Measurements from ENCODE around the gene RAF1. TPM values are rescaled to one million over a fixed set of nuclear protein-coding genes. Genes with fewer than 3 reads are reported as not detected.
"Not testable (repeated sequence)": the region's sequence is repeated elsewhere in the genome, so short reads cannot be mapped to it uniquely, and the experiment has no call there.

The RAF1 gene
- total and polyA plus RNA-seq, 2 donors (not counting 3 experiments of a cell fraction or from before 2014, with no cell fraction given): 73.8 to 86.2 TPM

DNA sequence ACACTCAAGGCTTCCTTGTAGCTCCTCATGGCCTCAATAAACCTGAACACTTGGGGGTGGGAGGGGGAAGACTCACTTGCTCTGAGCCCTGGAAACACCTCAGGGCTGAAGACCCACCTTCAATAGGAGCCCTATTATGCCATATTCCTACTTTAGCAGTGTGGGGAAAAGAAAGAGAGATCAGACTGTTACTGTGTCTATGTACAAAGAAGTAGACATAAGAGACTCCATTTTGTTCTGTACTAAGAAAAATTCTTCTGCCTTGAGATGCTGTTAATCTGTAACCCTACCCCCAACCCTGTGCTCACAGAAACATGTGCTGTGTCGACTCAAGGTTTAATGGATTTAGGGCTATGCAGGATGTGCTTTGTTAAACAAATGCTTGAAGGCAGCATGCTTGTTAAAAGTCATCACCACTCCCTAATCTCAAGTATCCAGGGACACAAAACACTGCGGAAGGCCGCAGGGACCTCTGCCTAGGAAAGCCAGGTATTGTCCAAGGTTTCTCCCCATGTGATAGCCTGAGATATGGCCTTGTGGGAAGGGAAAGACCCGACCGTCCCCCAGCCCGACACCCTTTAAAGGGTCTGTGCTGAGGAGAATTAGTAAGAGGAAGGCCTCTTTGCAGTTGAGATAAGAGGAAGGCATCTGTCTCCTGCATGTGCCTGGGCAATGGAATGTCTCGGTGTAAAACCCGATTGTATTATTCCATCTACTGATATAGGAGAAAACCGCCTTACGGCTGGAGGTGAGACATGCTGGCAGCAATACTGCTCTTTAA lies 10.2 kb upstream of the RAF1 start:
- DNase-seq (ENCODE audit: low read depth, low spot score); H3K27ac ChIP-seq (ENCODE audit: insufficient read depth, low read depth, low read length); H3K9me3 ChIP-seq (replicated peaks; ENCODE audit: control insufficient read depth, insufficient read depth, low read length); dilution Hi-C loops (cut with MboI; ENCODE audit: extremely low pct_ligation_motif_present, low sequenced_read_pairs); H3K9ac ChIP-seq (replicated peaks; ENCODE audit: extremely low read depth, insufficient read depth, low read length); H3K79me2 ChIP-seq (ENCODE audit: control insufficient read depth, insufficient read depth, low read length); FAIRE-seq; H4K20me1 ChIP-seq (replicated peaks; ENCODE audit: control insufficient read depth, extremely low read depth, insufficient read depth, low read length); H3K4me2 ChIP-seq (ENCODE audit: insufficient read depth, low read length); BruUV-seq (replicated peaks); H3K9me1 ChIP-seq (replicated peaks; ENCODE audit: control insufficient read depth, extremely low read depth, insufficient read depth, low read length); H3K4me3 ChIP-seq (replicated peaks in 1 of 3; ENCODE audit: insufficient read depth in 1 of 3, low read depth in 1 of 3, low read length in 3 of 3); POLR2A ChIA-PET; H2AFZ ChIP-seq (ENCODE audit: low read depth, low read length); intact Hi-C loops (cut with micrococcal nuclease); H3K4me1 ChIP-seq (ENCODE audit: control insufficient read depth, extremely low read depth, insufficient read depth, low read length); H3K36me3 ChIP-seq (ENCODE audit: control insufficient read depth in 2 of 2, extremely low read depth in 1 of 2, insufficient read depth in 2 of 2, low read length in 2 of 2); H3K27me3 ChIP-seq (ENCODE audit: control insufficient read depth in 2 of 2, insufficient read depth in 2 of 2, low read length in 2 of 2): not testable (repeated sequence)
- CTCF ChIA-PET: interaction anchor here (1.6 kb wide), 1 partner anchor 10 kb away, joined by 5 read pairs; the partner anchor contains the start of gene RAF1

DNA sequence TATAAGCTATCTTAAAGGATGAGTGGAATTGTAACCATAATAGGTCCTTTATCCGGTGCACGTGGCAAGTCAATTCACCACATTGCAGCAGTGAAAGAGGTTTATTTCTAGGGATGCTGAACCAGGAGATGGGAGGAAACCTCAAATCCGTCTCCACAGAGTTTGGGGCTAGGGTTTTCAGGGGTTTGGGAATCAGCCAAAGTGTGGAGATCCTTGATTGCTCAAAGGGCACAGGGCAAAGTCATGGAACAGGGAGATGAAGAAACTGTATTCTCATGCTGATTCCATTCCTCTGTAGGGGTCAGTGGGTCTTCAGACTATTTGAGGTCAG lies 7.2 kb upstream of the RAF1 start:
- H3K4me2 ChIP-seq (ENCODE audit: insufficient read depth, low read length): no peak overlapping the region
- intact Hi-C loops (cut with micrococcal nuclease): no loop called here
- H3K27me3 ChIP-seq (ENCODE audit: control insufficient read depth in 2 of 2, insufficient read depth in 2 of 2, low read length in 2 of 2): peaks cover 0 to 2% of the 10 kb centered on the region in 2 experiments
- H2AFZ ChIP-seq (ENCODE audit: low read depth, low read length): no peak overlapping the region
- H3K9me3 ChIP-seq (replicated peaks; ENCODE audit: control insufficient read depth, insufficient read depth, low read length): no peaks in the 10 kb centered on the region
- no peak for FAIRE-seq
- H3K27ac ChIP-seq (ENCODE audit: insufficient read depth, low read depth, low read length): no peak overlapping the region
- TF ChIP-seq, protein P1, sequence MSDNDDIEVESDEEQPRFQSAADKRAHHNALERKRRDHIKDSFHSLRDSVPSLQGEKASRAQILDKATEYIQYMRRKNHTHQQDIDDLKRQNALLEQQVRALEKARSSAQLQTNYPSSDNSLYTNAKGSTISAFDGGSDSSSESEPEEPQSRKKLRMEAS (IDR thresholded peaks at IDR 0.05; ENCODE audit: insufficient read depth, insufficient read length): no peak
- TF ChIP-seq EZH2 (IDR thresholded peaks at IDR 0.05; ENCODE audit: borderline replicate concordance, low read depth, low read length, severe bottlenecking): no peak
- no peak for TF ChIP-seq GATA2 (IDR thresholded peaks at IDR 0.05; ENCODE audit: insufficient read depth, insufficient read length, low read depth, low read length)
- TF ChIP-seq POLR2AphosphoS5 (IDR thresholded peaks at IDR 0.05; ENCODE audit: insufficient read depth, low read depth, low read length): no peak
- no peak for TF ChIP-seq JUN (IDR thresholded peaks at IDR 0.05; ENCODE audit: borderline replicate concordance, insufficient read depth, insufficient read length, low read depth)
- no peak for TF ChIP-seq FOS (IDR thresholded peaks at IDR 0.05; ENCODE audit: borderline replicate concordance, insufficient read depth, low read length)
- no peak for TF ChIP-seq MYC (IDR thresholded peaks at IDR 0.05; ENCODE audit: low read depth, low read length)
- no peak for TF ChIP-seq CTCF (IDR thresholded peaks at IDR 0.05; ENCODE audit: extremely low read depth in 1 of 2, insufficient read depth in 1 of 2, low read depth in 1 of 2, low read length in 2 of 2)
- TF ChIP-seq POLR2A (IDR thresholded peaks at IDR 0.05; ENCODE audit: low read depth, low read length): no peak
- H3K36me3 ChIP-seq (ENCODE audit: control insufficient read depth in 2 of 2, extremely low read depth in 1 of 2, insufficient read depth in 2 of 2, low read length in 2 of 2): no peaks in the 10 kb centered on the region
- POLR2A ChIA-PET: no interaction called here
- DNase-seq (ENCODE audit: low read depth, low spot score): no peak
- H3K9ac ChIP-seq (replicated peaks; ENCODE audit: extremely low read depth, insufficient read depth, low read length): no peak overlapping the region
- no peaks in the 10 kb centered on the region for H3K9me1 ChIP-seq (replicated peaks; ENCODE audit: control insufficient read depth, extremely low read depth, insufficient read depth, low read length)
- no peaks in the 10 kb centered on the region for H3K79me2 ChIP-seq (ENCODE audit: control insufficient read depth, insufficient read depth, low read length)
- no peak overlapping the region for H3K4me3 ChIP-seq (replicated peaks in 1 of 3; ENCODE audit: insufficient read depth in 1 of 3, low read depth in 1 of 3, low read length in 3 of 3)
- CTCF ChIA-PET: no interaction called here
- no peaks in the 10 kb centered on the region for H3K4me1 ChIP-seq (ENCODE audit: control insufficient read depth, extremely low read depth, insufficient read depth, low read length)
- no peaks in the 10 kb centered on the region for H4K20me1 ChIP-seq (replicated peaks; ENCODE audit: control insufficient read depth, extremely low read depth, insufficient read depth, low read length)
- no TSS peak for BruUV-seq (replicated peaks)
- dilution Hi-C loops (cut with MboI; ENCODE audit: extremely low pct_ligation_motif_present, low sequenced_read_pairs): no loop called here

Data from endothelial cell of umbilical vein (primary cell).